CD8-positive, alpha-beta memory T cell (primary cell): ENCODE measurements around the gene TMTC4. TPM values are rescaled to one million over a fixed set of nuclear protein-coding genes. Genes with fewer than 3 reads are reported as not detected.
A peak's percentile ranks its signal among the peaks of the same experiment; 100 is the strongest.

Experiments
- CTCF ChIA-PET: fragments of 350-600 bp; sonication (Branson Sonifier 250); formaldehyde crosslinking; loops from one replicate; lab custom pipeline; 2021; ENCODE audit warnings: antibody characterized with exemption; lab: Charles Lee
- POLR2A ChIA-PET: fragments of 350-600 bp; sonication (Branson Sonifier 250); formaldehyde crosslinking; loops from one replicate; lab custom pipeline; 2021; ENCODE audit warnings: antibody characterized with exemption; lab: Charles Lee
- DNase-seq, 5 donors: peaks; one replicate each; pipeline versions ENCODE4 v3.0.0 to v3.0.0-alpha.2; 2020 to 2022; ENCODE audit warnings: mixed read lengths in 1 of 5
- H3K27ac ChIP-seq: one replicate; pipeline ENCODE4 v1.7.0; 2013; ENCODE audit warnings: low read depth, mild to moderate bottlenecking, low read length, moderate library complexity
- H3K27me3 ChIP-seq: 2 replicates; pipeline ENCODE4 v1.7.0; 2013; ENCODE audit warnings: low read length, mild to moderate bottlenecking; ENCODE audit not compliant: insufficient read depth, poor library complexity, severe bottlenecking
- H3K36me3 ChIP-seq: 2 replicates; pipeline ENCODE4 v1.7.0; 2013; ENCODE audit warnings: mild to moderate bottlenecking, low read length, moderate library complexity; ENCODE audit not compliant: insufficient read depth
- H3K4me1 ChIP-seq: 2 replicates; pipeline ENCODE4 v1.7.0; 2013; ENCODE audit warnings: mild to moderate bottlenecking, low read length, moderate library complexity; ENCODE audit not compliant: insufficient read depth
- H3K4me3 ChIP-seq: 2 replicates; pipeline ENCODE4 v1.7.0; 2013; ENCODE audit warnings: mild to moderate bottlenecking, low read length
- H3K9me3 ChIP-seq: 2 replicates; pipeline ENCODE4 v1.7.0; 2013; ENCODE audit warnings: mild to moderate bottlenecking, low read length
- H3K27ac Mint-ChIP-seq, 8 donors: one replicate each; pipeline ENCODE4 v1.8.0; 2020 to 2021; ENCODE audit warnings: mixed read lengths in 8 of 8, mild to moderate bottlenecking in 6 of 8, inconsistent platforms in 3 of 8, moderate library complexity in 3 of 8
- H3K27me3 Mint-ChIP-seq, 2 donors: one replicate each; pipeline ENCODE4 v1.8.0; 2020 to 2021; ENCODE audit warnings: mixed read lengths in 2 of 2, mild to moderate bottlenecking in 1 of 2, moderate library complexity in 1 of 2
- H3K36me3 Mint-ChIP-seq, 3 donors: one replicate each; pipeline ENCODE4 v1.8.0; 2020 to 2021; ENCODE audit warnings: mixed read lengths in 3 of 3, inconsistent platforms in 1 of 3, mild to moderate bottlenecking in 1 of 3
- H3K4me1 Mint-ChIP-seq, 3 donors: one replicate each; pipeline ENCODE4 v1.8.0; 2020 to 2021; ENCODE audit warnings: mixed read lengths in 3 of 3, inconsistent platforms in 1 of 3, mild to moderate bottlenecking in 1 of 3
- H3K4me3 Mint-ChIP-seq, 7 donors: one replicate each; pipeline ENCODE4 v1.8.0; 2020 to 2021; ENCODE audit warnings: mixed read lengths in 7 of 7, mild to moderate bottlenecking in 6 of 7, moderate library complexity in 4 of 7, inconsistent platforms in 2 of 7
- H3K9me3 Mint-ChIP-seq, 5 donors: one replicate each; pipeline ENCODE4 v1.8.0; 2020 to 2022; ENCODE audit warnings: mixed read lengths in 5 of 5, mild to moderate bottlenecking in 3 of 5, moderate library complexity in 2 of 5, inconsistent platforms in 1 of 5
- polyA plus RNA-seq: library from polyadenylated mRNA; unstranded; fragments of 300-500 nt; fragmentation: Illumina TruSeq; gene quantifications from one replicate; pipeline ENCODE4 v1.2.3, GENCODE V29; 2021
- total RNA-seq, 2 experiments: library from RNA; stranded (reverse); gene quantifications; one replicate each; pipeline ENCODE4 v1.2.3, GENCODE V29; 2021

Gene TMTC4
- total and polyA plus RNA-seq, 3 experiments from 2014 or later, result 3.4 to 16.3 (median 12.5) TPM

DNA sequence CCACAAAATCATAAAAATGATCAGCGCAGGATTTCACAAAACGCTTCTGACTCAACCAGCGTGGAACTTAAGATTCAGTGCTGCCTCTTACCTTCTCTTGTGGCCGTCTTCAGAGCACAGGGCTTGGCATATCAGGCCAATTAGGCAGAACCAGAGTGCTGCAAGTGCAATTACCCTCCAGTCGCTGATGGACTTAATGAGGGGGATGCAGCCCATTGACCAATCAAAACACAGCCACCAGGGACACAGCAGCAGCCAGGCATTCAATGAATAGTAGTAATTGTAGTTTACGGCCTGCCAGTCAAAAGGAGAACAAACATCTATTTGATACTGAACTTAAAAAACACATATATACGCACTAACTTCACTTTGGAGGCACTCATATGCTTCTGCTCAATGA is 38.2 kb downstream of the TMTC4 start:
- Histone ChIP-seq H3K36me3 (peaks cover 9% of the 10 kb centered on the region), H3K27ac (no peak overlapping the region), H3K27me3 (no peaks in the 10 kb centered on the region), H3K4me3 (no peak overlapping the region), H3K4me1 (no peaks in the 10 kb centered on the region), H3K9me3 (no peaks in the 10 kb centered on the region)
- no peak for DNase-seq
- H3K4me1 Mint-ChIP-seq, result no peaks in the 10 kb centered on the region
- ChIA-PET POLR2A (no interaction called here), CTCF (interaction anchor here (0.6 kb wide), 1 partner anchor 582 kb away, joined by 3 read pairs; no protein-coding TSS in a partner anchor)
- H3K36me3 Mint-ChIP-seq, result peaks cover 5 to 82% (median 23%) of the 10 kb centered on the region in 3 donors
- no peak overlapping the region for H3K27ac Mint-ChIP-seq
- H3K9me3 Mint-ChIP-seq, result no peaks in the 10 kb centered on the region
- H3K27me3 Mint-ChIP-seq, result no peaks in the 10 kb centered on the region
- no peak overlapping the region for H3K4me3 Mint-ChIP-seq

DNA sequence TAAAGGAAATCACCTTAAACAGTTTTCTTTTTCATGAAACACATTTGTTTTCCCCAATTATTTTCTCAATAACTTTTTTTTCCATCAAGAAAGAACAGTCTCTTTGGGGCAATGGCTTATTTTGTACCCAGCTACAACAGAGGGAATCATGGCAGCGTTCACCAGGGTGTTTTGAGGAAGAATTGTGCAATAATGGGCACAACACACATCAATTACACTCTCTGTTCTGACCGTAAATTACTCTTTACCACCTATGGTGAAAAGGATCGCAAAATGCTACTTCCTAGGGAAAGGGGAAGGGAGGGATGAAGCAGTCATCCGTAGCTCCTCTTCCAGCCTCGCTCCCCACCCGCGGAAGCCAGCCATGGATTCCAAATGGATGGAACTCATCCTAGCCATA is 38.6 kb downstream of the TMTC4 start:
- Mint-ChIP-seq H3K27ac (peak overlapping the region in 1 of 8 donors; percentile 1), H3K27me3 (no peaks in the 10 kb centered on the region), H3K4me3 (no peak overlapping the region), H3K4me1 (no peaks in the 10 kb centered on the region), H3K9me3 (no peaks in the 10 kb centered on the region), H3K36me3 (peaks cover 2 to 81% (median 22%) of the 10 kb centered on the region in 3 donors)
- H3K36me3 ChIP-seq, result peaks cover 6% of the 10 kb centered on the region
- H3K27ac ChIP-seq, result no peak overlapping the region
- DNase-seq, result no peak
- no peaks in the 10 kb centered on the region for H3K4me1 ChIP-seq
- H3K9me3 ChIP-seq, result no peaks in the 10 kb centered on the region
- ChIA-PET CTCF (no interaction called here), POLR2A (no interaction called here)
- no peak overlapping the region for H3K4me3 ChIP-seq
- no peaks in the 10 kb centered on the region for H3K27me3 ChIP-seq

DNA sequence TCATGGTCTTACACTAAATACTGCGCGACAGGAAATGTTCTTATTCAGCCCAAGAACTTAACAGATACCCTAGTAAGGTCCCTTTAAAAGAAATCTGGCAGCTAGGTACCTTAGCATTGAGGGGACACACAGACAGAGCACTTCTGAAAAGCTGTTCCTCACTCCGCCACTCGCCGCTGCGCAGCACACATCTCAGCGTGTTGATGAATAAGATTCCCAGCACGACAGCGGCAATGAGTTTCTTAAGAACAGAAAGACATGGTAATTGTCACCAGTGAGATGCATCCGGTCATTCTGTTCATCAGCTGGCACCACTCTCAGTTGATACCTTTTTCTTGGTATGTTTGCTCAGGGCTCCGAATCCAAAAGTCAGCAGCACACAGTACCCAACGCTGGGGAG is 39.9 kb downstream of the TMTC4 start:
- H3K36me3 Mint-ChIP-seq, result peaks cover 0 to 85% (median 23%) of the 10 kb centered on the region in 3 donors
- Histone ChIP-seq H3K27me3 (no peaks in the 10 kb centered on the region), H3K4me3 (no peak overlapping the region), H3K4me1 (no peaks in the 10 kb centered on the region), H3K27ac (no peak overlapping the region), H3K9me3 (no peaks in the 10 kb centered on the region), H3K36me3 (peaks cover 4% of the 10 kb centered on the region)
- no peak overlapping the region for H3K27ac Mint-ChIP-seq
- no peak overlapping the region for H3K4me3 Mint-ChIP-seq
- ChIA-PET POLR2A (no interaction called here), CTCF (interaction anchor here (1.5 kb wide), 2 partner anchors 10 to 46 kb away, joined by 3 to 4 read pairs; no protein-coding TSS in a partner anchor)
- H3K4me1 Mint-ChIP-seq, result no peaks in the 10 kb centered on the region
- DNase-seq, result no peak
- no peaks in the 10 kb centered on the region for H3K27me3 Mint-ChIP-seq
- no peaks in the 10 kb centered on the region for H3K9me3 Mint-ChIP-seq

DNA sequence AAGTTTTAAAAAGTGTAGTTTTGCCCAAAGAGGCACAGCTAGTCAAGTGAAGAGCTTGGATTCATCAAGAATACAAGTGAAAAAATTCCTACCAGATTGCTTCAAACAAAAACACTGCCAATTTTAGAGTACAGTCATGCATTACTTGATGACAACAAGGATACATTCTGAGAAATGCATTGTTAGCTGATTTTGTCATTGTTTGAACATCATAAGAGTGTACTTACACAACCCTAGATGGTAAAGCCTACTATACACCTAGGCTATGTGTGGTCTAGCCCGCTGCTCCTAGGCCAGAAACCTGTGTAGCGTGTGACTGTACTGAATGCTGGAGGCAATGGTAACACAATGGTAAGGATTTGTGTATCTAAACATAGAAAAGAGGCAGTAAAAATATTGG is 41.1 kb downstream of the TMTC4 start:
- H3K27me3 ChIP-seq, result no peaks in the 10 kb centered on the region
- H3K9me3 ChIP-seq, result no peaks in the 10 kb centered on the region
- no peak overlapping the region for H3K27ac ChIP-seq
- Mint-ChIP-seq H3K4me1 (no peaks in the 10 kb centered on the region), H3K36me3 (peaks cover 1 to 86% (median 30%) of the 10 kb centered on the region in 3 donors), H3K27ac (no peak overlapping the region), H3K9me3 (no peaks in the 10 kb centered on the region), H3K4me3 (no peak overlapping the region), H3K27me3 (no peaks in the 10 kb centered on the region)
- H3K4me1 ChIP-seq, result no peaks in the 10 kb centered on the region
- H3K4me3 ChIP-seq, result no peak overlapping the region
- POLR2A ChIA-PET, result no interaction called here
- CTCF ChIA-PET, result interaction anchor here (0.6 to 1.5 kb wide), 2 partner anchors 44 to 683 kb away, joined by 3 to 4 read pairs; no protein-coding TSS in a partner anchor
- no peak for DNase-seq
- peaks cover 4% of the 10 kb centered on the region for H3K36me3 ChIP-seq

DNA sequence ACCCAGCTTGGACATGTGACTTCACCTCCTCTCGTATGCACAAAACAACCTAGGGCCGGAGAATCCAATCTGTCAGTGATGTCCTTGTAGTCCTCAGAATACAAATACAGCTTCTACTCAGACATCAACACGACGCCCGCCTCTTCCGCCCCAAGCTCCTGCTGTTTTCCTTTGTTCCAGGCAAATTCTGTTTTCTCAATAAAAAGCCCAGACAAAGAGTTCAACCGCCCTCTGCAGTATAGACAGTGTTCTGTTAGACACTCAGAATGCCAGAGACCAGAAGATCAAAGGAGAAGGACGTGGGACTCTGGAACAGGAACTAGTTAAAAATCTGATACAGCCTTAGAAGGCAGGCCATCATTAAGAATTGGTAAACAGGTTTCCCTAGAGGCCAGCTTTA is 44.0 kb downstream of the TMTC4 start:
- H3K27me3 Mint-ChIP-seq, result no peaks in the 10 kb centered on the region
- H3K27ac Mint-ChIP-seq, result peak overlapping the region in 1 of 8 donors; percentile 33
- H3K4me3 ChIP-seq, result no peak overlapping the region
- peaks cover 17 to 88% (median 38%) of the 10 kb centered on the region in 3 donors for H3K36me3 Mint-ChIP-seq
- no peaks in the 10 kb centered on the region for H3K27me3 ChIP-seq
- ChIA-PET CTCF (no interaction called here), POLR2A (interaction anchor here (0.6 kb wide), 1 partner anchor 1622 kb away, joined by 3 read pairs; no protein-coding TSS in a partner anchor)
- no peak overlapping the region for H3K4me3 Mint-ChIP-seq
- H3K9me3 Mint-ChIP-seq, result no peaks in the 10 kb centered on the region
- no peaks in the 10 kb centered on the region for H3K9me3 ChIP-seq
- no peak overlapping the region for H3K27ac ChIP-seq
- DNase-seq, result no peak
- H3K4me1 Mint-ChIP-seq, result no peaks in the 10 kb centered on the region
- no peaks in the 10 kb centered on the region for H3K4me1 ChIP-seq
- H3K36me3 ChIP-seq, result peaks cover 18% of the 10 kb centered on the region

DNA sequence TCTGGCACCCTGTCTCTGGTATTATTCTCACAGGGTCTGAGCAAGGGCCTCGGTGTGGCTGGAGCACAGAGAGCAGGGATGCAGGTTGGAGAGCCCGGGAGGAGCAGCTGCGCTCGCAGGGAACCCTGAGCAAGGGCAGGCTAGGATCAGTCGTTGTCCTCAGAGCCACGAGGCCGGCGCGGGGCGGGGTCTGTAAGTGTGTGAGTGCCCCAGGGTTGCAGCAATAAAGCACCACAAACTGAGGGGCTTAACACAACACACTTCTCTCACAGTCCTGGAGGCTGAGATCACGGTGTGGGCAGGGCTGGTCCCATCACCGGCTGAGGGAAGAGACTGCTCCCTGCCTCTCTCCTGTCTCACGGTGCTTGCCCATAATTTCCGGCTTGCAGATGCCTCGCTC is 47.5 kb downstream of the TMTC4 start:
- Mint-ChIP-seq H3K36me3 (peaks cover 35 to 90% (median 41%) of the 10 kb centered on the region in 3 donors), H3K4me1 (no peaks in the 10 kb centered on the region), H3K27me3 (no peaks in the 10 kb centered on the region), H3K4me3 (no peak overlapping the region), H3K27ac (no peak overlapping the region), H3K9me3 (no peaks in the 10 kb centered on the region)
- Histone ChIP-seq H3K36me3 (peaks cover 16% of the 10 kb centered on the region), H3K4me1 (no peaks in the 10 kb centered on the region), H3K9me3 (no peaks in the 10 kb centered on the region), H3K27ac (no peak overlapping the region), H3K27me3 (no peaks in the 10 kb centered on the region), H3K4me3 (no peak overlapping the region)
- no peak for DNase-seq
- POLR2A ChIA-PET, result no interaction called here
- CTCF ChIA-PET, result no interaction called here

DNA sequence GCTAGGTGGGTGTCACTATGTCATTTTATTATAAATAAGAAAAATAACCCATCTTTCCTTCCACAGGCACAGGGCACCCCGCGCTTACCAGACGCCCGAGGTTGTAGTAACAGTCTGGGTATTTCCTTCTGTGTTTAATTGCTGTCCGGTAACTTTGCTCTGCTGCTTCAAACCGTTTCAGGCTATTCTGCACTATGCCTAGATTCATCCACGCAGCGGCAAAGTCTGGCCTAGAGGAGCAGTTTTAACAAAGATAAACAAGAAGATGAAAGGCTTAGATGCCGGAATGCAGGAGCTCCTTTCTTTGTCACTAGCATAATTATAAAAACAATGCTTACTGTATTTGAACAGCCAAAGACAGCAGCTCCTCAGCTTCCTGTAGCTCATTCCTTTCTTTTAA is 49.1 kb downstream of the TMTC4 start:
- Mint-ChIP-seq H3K27me3 (no peaks in the 10 kb centered on the region), H3K4me3 (no peak overlapping the region), H3K9me3 (no peaks in the 10 kb centered on the region), H3K4me1 (peaks cover 0 to 7% (median 0%) of the 10 kb centered on the region in 3 donors), H3K36me3 (peaks cover 45 to 85% (median 47%) of the 10 kb centered on the region in 3 donors), H3K27ac (no peak overlapping the region)
- H3K9me3 ChIP-seq, result no peaks in the 10 kb centered on the region
- DNase-seq, result no peak
- H3K4me3 ChIP-seq, result no peak overlapping the region
- ChIA-PET CTCF (interaction anchor here (1.4 kb wide), 1 partner anchor 9 kb away, joined by 3 read pairs; no protein-coding TSS in a partner anchor), POLR2A (no interaction called here)
- H3K27ac ChIP-seq, result no peak overlapping the region
- no peaks in the 10 kb centered on the region for H3K4me1 ChIP-seq
- peaks cover 16% of the 10 kb centered on the region for H3K36me3 ChIP-seq
- H3K27me3 ChIP-seq, result no peaks in the 10 kb centered on the region

DNA sequence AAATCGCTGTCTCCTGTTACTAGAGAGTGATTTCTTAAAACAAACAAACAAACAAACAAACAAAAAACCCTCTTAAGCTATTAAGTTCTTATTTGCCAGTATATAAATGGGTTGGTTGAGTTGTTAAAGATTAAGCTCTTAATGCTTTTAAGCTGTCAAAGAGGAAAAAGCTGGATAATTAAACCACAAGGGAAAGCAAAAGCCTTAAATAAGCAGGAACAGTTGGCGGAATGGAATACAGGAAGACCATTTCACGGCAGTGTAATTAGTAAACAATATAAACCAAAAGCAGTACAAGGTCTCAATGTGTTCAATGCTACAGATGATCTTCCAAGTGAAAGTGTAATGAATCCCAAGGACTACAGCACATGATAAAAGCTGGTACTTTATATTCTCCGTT is 53.8 kb downstream of the TMTC4 start:
- Histone ChIP-seq H3K4me1 (no peaks in the 10 kb centered on the region), H3K27ac (no peak overlapping the region), H3K9me3 (no peaks in the 10 kb centered on the region), H3K4me3 (no peak overlapping the region), H3K27me3 (no peaks in the 10 kb centered on the region), H3K36me3 (peaks cover 4% of the 10 kb centered on the region)
- H3K4me1 Mint-ChIP-seq, result peaks cover 4 to 12% (median 4%) of the 10 kb centered on the region in 3 donors
- H3K36me3 Mint-ChIP-seq, result peaks cover 27 to 40% (median 36%) of the 10 kb centered on the region in 3 donors
- DNase-seq, result no peak
- H3K4me3 Mint-ChIP-seq, result no peak overlapping the region
- no peak overlapping the region for H3K27ac Mint-ChIP-seq
- H3K27me3 Mint-ChIP-seq, result no peaks in the 10 kb centered on the region
- CTCF ChIA-PET, result no interaction called here
- POLR2A ChIA-PET, result no interaction called here
- H3K9me3 Mint-ChIP-seq, result no peaks in the 10 kb centered on the region
